MV-4-11 (cell line): ENCODE measurements around the gene CDK2AP2.
"Not testable (repeated sequence)": the region's sequence is repeated elsewhere in the genome, so short reads cannot be mapped to it uniquely, and the experiment has no call there.

Experiments used
- DNase-seq: peaks from one replicate; lab custom pipeline; 2025; lab: John Stamatoyannopoulos, UW

Gene CDK2AP2

GRCh38 chr11:67466367-67466766, 41.6 kb downstream of the CDK2AP2 start:
- no peak for DNase-seq

- not testable (repeated sequence) for DNase-seq
These were observed 42.4 kb downstream of the CDK2AP2 start for GRCh38 chr11:67465530-67465929.

GRCh38 chr11:67465189-67465510, 42.8 kb downstream of the CDK2AP2 start:
- no peak for DNase-seq

GRCh38 chr11:67464411-67465188, 43.4 kb downstream of the CDK2AP2 start:
- peak; percentile 76 for DNase-seq

- peak; percentile 87 for DNase-seq
These were observed 44.1 kb downstream of the CDK2AP2 start for GRCh38 chr11:67463680-67464410.

- DNase-seq: no peak
These were observed 44.8 kb downstream of the CDK2AP2 start for GRCh38 chr11:67463186-67463585.

GRCh38 chr11:67458266-67458665, 49.7 kb downstream of the CDK2AP2 start:
- no peak for DNase-seq

- no peak for DNase-seq
These were observed 50.5 kb downstream of the CDK2AP2 start for GRCh38 chr11:67457453-67457852.
